ENCODE results near the gene CELF5.

- TF ChIP-seq CTCF (conservative IDR thresholded peaks at IDR 0.05) (no peak), ZFX (IDR thresholded peaks at IDR 0.05) (no peak)
These were observed 71.6 kb downstream of the CELF5 start for GRCh38 chr19:3296034-3296433.
